HG03378 (cell line): ENCODE data around the gene MGAT5B.
"Not testable (repeated sequence)": the region's sequence is repeated elsewhere in the genome, so short reads cannot be mapped to it uniquely, and the experiment has no call there.

Experiments
- ATAC-seq: cut with Tn5 transposase; IDR thresholded peaks from one replicate; pipeline ENCODE4 v1.9.1; 2021; ENCODE audit warnings: mild to moderate bottlenecking, moderate library complexity; ENCODE audit not compliant: unreplicated experiment

Gene MGAT5B

GRCh38 chr17:76968707-76969597 lies 100.7 kb downstream of the MGAT5B start:
- ATAC-seq = no peak

GRCh38 chr17:76969598-76970172 lies 101.5 kb downstream of the MGAT5B start:
- no peak for ATAC-seq

GRCh38 chr17:76970228-76970627 lies 102.0 kb downstream of the MGAT5B start:
- not testable (repeated sequence) for ATAC-seq

- no peak for ATAC-seq
These were observed 103.9 kb downstream of the MGAT5B start for GRCh38 chr17:76972046-76972641.

DNA sequence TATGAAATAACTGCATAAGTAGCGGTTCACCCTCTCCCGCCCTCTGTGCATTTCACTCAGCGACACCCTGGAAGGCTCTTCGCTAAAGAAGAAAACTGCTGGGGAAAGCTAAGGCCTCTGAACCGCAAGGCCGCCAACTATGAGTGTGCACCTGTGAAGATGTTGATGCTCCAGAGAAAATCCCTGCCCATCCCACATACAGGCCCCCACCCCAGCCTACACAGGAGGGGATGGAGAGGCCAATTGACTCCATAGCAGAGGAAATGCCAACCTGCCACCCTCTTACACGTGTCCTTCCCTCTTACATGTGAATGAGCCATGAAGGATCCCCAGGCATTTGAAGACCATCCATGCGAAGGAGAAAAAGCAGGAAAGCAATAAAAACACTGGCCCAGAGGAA lies 104.8 kb downstream of the MGAT5B start:
- no peak for ATAC-seq

- no peak for ATAC-seq
These were observed 106.5 kb downstream of the MGAT5B start for GRCh38 chr17:76974721-76975120.

GRCh38 chr17:76978050-76978449 lies 109.8 kb downstream of the MGAT5B start:
- ATAC-seq = not testable (repeated sequence)

GRCh38 chr17:76981545-76982295 lies 113.5 kb downstream of the MGAT5B start:
- ATAC-seq = no peak

DNA sequence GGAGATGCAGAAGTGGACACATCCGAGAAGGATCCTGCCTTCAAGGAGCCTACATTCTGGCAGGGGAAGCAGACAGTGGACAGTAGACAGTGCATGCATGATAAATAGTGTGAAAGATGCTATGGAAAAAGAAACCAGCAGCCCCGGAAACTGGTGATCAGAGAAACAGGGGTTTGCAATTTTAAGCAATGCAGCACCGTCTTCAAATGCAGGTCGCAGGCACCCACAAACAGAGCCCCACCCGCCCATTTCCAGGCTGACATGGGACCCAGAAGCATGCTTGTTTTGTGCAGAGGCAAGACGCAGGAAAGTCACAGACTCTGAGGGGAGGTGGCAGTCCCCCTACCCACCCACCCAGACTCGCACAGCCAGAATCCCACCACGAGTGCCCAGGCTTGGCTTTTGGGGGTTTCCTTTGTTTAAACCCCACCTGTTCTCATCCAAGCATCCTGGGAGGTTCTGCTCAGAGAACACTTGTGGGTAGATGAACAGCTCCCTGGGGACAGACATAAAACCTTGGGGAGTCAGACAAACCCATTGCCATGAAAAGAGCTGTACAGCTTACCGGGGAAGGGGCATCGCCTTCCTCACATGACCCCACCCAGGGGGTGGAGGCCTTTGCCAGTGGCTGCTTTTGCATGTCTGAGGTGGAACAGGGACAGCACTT lies 114.3 kb downstream of the MGAT5B start:
- no peak for ATAC-seq

GRCh38 chr17:76983075-76983775 lies 115.0 kb downstream of the MGAT5B start:
- no peak for ATAC-seq

DNA sequence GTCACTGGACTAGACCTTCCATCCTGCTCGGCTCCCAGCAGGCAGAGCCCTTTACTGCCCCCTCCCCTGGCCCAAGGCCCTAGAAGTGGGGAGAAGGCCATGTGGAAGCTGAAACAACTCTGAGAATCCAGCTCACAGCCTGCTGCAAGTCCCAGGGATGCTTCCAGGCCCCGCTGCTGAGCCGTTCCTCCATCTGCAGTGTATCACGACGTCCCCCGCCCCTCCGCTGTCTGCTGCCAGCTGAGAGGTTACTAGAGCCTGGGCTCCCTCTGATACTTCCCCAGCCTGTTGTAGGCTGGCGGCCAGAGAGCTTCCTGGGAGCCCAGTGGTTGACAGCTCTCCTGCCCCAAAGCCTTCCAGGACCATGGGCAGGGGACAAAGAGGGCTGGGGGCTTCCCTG lies 118.2 kb downstream of the MGAT5B start:
- no peak for ATAC-seq

GRCh38 chr17:76987486-76988093 lies 119.4 kb downstream of the MGAT5B start:
- ATAC-seq = no peak

DNA sequence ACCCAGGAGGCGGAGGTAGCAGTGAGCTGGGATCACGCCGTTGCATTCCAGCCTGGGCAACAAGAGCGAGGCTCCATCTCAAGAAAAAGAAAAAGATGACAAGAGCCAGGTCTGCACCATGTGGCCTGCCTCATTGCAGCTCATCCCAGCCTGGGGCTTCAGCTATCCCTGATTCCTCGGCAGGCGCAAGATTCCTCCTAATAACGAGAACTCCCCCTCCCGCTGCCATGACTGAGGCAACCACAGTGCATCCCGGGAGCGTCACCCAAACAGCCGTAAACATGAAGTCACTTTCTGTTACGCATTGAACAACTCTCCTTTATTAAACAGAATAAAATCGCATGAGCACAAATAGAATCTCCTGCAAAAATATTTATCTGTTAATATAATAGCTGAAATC lies 120.6 kb downstream of the MGAT5B start:
- ATAC-seq = no peak

DNA sequence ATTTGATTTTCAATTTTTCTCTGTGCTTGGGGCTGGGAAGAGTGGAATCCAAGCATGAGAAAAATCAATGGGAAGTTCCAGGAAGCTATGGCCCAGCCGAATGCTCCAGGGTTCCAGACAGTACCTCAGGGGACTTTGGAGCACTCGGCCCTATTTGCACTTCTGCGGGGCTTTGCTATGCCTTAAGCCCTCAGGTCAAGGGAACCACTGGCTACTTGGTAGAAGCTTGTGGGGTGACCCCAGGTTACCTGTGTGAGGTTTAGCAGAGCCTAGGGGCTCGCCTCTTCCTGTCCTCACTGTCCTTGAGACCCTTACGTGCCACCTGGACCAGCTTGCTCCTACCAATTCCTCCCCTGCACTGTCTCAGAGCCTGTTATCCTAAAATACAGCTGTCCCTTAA lies 121.3 kb downstream of the MGAT5B start:
- ATAC-seq = no peak

DNA sequence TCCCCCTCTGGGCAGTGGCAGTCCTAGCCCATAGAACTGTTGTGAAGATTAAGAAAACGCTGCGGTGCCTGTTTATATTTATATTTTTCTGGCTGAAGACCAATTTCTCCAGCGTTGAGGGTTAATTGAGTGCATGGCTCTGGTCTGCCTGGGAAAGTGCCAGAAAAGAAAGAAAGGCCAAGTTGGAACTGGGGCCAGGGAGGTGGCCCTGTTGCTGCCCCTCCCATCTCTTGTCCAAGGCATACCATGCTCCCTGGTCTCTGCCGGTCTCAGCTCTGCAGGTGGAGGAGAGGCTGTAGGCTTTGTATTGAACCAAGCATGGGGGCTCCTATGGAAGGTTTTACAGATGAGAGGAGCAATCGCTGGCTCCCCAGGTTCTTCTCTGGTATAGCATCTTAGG lies 124.7 kb downstream of the MGAT5B start:
- ATAC-seq = no peak

DNA sequence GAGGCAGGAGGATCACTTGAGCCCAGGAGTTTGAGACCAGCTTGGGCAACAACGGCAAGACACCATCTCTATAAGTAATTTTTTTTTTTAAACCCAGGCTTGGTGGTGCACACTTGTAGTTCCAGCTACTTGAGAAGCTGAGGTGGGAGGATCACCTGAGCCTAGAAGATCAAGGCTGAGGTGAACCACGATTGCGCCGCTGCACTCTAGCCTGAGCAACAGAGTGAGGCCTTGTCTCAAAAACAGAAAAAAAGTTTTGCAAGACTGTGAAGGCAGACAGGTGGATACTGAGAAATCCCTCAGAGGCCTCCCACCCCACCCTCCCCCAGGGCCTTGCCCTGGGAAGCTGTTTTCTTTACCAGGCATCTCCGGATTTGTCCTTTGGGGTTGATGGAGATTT lies 125.4 kb downstream of the MGAT5B start:
- no peak for ATAC-seq

- ATAC-seq = no peak
These were observed 126.0 kb downstream of the MGAT5B start for GRCh38 chr17:76994237-76994637.

DNA sequence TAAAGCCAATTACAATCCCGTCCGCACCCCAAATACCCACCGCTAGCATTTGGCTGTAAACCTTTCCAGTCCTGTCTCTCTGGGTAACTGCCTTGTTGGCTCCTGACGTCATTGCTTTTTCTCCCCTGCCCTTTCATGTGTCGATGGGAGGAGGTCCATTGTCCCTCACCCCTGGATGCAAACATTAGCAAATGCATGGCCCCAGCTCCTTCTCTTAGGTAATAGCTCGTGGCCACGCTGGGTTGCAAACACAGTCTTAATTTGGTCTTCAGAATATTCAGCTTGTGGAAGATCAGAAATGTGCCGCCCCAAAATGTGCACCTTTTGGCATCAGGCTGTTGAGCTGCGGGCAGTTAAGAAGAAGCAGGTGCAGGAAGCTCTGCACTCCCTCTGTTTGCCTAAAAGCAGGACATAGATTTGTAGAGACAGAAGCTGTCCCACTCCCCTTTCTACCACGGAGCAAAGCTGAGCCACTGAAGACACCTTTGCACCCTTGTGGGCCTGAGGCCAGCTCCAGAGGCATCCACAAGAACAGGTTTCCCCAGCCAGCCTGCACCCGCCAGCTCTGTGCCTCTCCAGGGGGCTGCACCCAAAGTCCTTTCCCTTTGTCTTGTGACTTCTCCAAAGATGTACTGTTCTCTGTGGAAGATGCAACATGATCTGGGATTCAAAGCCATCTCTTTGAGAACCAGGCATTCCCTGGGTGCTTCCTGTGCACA lies 127.3 kb downstream of the MGAT5B start:
- ATAC-seq = no peak
